HepG2 (cell line): ENCODE measurements around the gene TPPP2. TPM values are rescaled to one million over a fixed set of nuclear protein-coding genes. Genes with fewer than 3 reads are reported as not detected.

Source experiments
- ATAC-seq: fragments of 200-7000 bp; cut with Tn5 transposase; 3 replicates; pipeline ENCODE4 v1.9.1; 2020; ENCODE audit warnings: mild to moderate bottlenecking, moderate library complexity
- BruUV-seq: library from RNA; stranded (reverse); fragments of 400-500 nt; replicated peaks from 2 replicates; lab custom pipeline; 2021; lab: Mats Ljungman, UMichigan
- CTCF ChIA-PET: fragments of 300-600 bp; formaldehyde crosslinking; extraction: SDS; loops from one replicate; lab custom pipeline; 2021; ENCODE audit warnings: low total read pairs, inconsistent platforms, low intra/inter-chr PET ratio; lab: Yijun Ruan, JAX
- POLR2A ChIA-PET: fragments of 350-600 bp; sonication (Branson Sonifier 250); formaldehyde crosslinking; loops from one replicate; lab custom pipeline; 2020; ENCODE audit warnings: antibody characterized with exemption, inconsistent platforms; lab: Yijun Ruan, JAX
- DNase-seq: peaks from one replicate; pipeline ENCODE4 v3.0.0-alpha.2; 2015; ENCODE audit warnings: low spot score
- FAIRE-seq: peaks from 3 replicates; lab custom pipeline; 2011; peaks lifted over from hg19 to GRCh38; lab: Jason Lieb, UNC
- H2AFZ ChIP-seq: one replicate; pipeline ENCODE4 v1.6.1; 2011; ENCODE audit warnings: low read length, inconsistent platforms
- H3K27ac ChIP-seq: fragments of 300-600 bp; 3 replicates; pipeline ENCODE4 v1.8.0; 2011; ENCODE audit warnings: mixed run types, mild to moderate bottlenecking, mixed read lengths, low read length, inconsistent platforms; ENCODE audit not compliant: insufficient read depth; ENCODE audit errors: extremely low read length
- H3K27me3 ChIP-seq, 2 experiments: fragments of 200-600 bp in 1 of 2; 2 replicates in 1 of 2; 3 replicates in 1 of 2; pipeline versions ENCODE4 v1.6.0 to v1.8.0; 2011; ENCODE audit warnings: low read length in 2 of 2, mild to moderate bottlenecking in 2 of 2, moderate library complexity in 2 of 2, inconsistent platforms in 1 of 2; ENCODE audit not compliant: insufficient read depth in 2 of 2, control insufficient read depth in 1 of 2
- H3K36me3 ChIP-seq, 2 experiments: fragments of 200-600 bp in 1 of 2; replicated peaks in 1 of 2; 2 replicates in 1 of 2; 3 replicates in 1 of 2; pipeline versions ENCODE4 v1.5.1 to v1.8.0; 2011; ENCODE audit warnings: low read length in 2 of 2, inconsistent platforms in 1 of 2; ENCODE audit not compliant: insufficient read depth in 2 of 2, control insufficient read depth in 1 of 2
- H3K4me1 ChIP-seq: 2 replicates; pipeline ENCODE4 v1.5.1; 2012; ENCODE audit warnings: low read length, inconsistent platforms; ENCODE audit not compliant: insufficient read depth
- H3K4me2 ChIP-seq: 2 replicates; pipeline ENCODE4 v1.6.0; 2011; ENCODE audit warnings: low read depth, low read length, inconsistent platforms
- H3K4me3 ChIP-seq, 3 experiments: fragments of 200-600 bp in 1 of 3; sonication (generic), shearing (Covaris generic) in 1 of 3; replicated peaks in 1 of 3; 2 replicates each; pipeline ENCODE4 v1.5.1; 2011 to 2016; ENCODE audit warnings: low read length in 3 of 3, inconsistent platforms in 2 of 3, low read depth in 2 of 3, mild to moderate bottlenecking in 2 of 3, control low read depth in 1 of 3, mixed read lengths in 1 of 3; ENCODE audit not compliant: insufficient read depth in 1 of 3
- H3K79me2 ChIP-seq: one replicate; pipeline ENCODE4 v1.6.1; 2011; ENCODE audit warnings: low read length, inconsistent platforms; ENCODE audit not compliant: insufficient read depth
- H3K9ac ChIP-seq: 2 replicates; pipeline ENCODE4 v1.6.0; 2011; ENCODE audit warnings: mild to moderate bottlenecking, low read depth, low read length, inconsistent platforms; ENCODE audit not compliant: insufficient read depth
- H3K9me3 ChIP-seq: 2 replicates; pipeline ENCODE4 v1.5.1; 2012; ENCODE audit warnings: mild to moderate bottlenecking, low read length
- H4K20me1 ChIP-seq: 2 replicates; pipeline ENCODE4 v1.6.0; 2011; ENCODE audit warnings: inconsistent platforms, mild to moderate bottlenecking, low read length, moderate library complexity; ENCODE audit not compliant: insufficient read depth
- AHR ChIP-seq: IDR thresholded peaks from 2 replicates; pipeline ENCODE4 v1.6.1; 2018; ENCODE audit warnings: missing genetic modification reagents, missing compliant biosample characterization
- EED ChIP-seq: sonication (generic); formaldehyde crosslinking; IDR thresholded peaks from 2 replicates; pipeline ENCODE4 v1.5.0; 2020; ENCODE audit warnings: mild to moderate bottlenecking, missing genetic modification reagents
- EP300 ChIP-seq, 3 experiments: sonication (generic) in 1 of 3; formaldehyde crosslinking in 1 of 3; IDR thresholded peaks; 2 replicates each; pipeline versions ENCODE4 v1.5.1 to v1.6.1; 2011 to 2020; ENCODE audit warnings: low read depth in 2 of 3, low read length in 2 of 3, borderline replicate concordance in 1 of 3, improper control_type of control experiment in 1 of 3, mild to moderate bottlenecking in 1 of 3, missing genetic modification reagents in 1 of 3, moderate library complexity in 1 of 3
- ETV5 ChIP-seq: IDR thresholded peaks from 2 replicates; pipeline ENCODE4 v1.6.1; 2018; ENCODE audit warnings: missing biosample characterization, missing genetic modification reagents, inconsistent platforms, borderline replicate concordance
- MED13 ChIP-seq: sonication (generic); formaldehyde crosslinking; IDR thresholded peaks from 2 replicates; pipeline ENCODE4 v1.5.0; 2020; ENCODE audit warnings: missing genetic modification reagents
- SATB2 ChIP-seq: sonication (generic); formaldehyde crosslinking; IDR thresholded peaks from 2 replicates; pipeline ENCODE4 v1.5.0; 2020; ENCODE audit warnings: missing genetic modification reagents
- SRF ChIP-seq: IDR thresholded peaks from 2 replicates; pipeline ENCODE4 v1.6.1; 2011; ENCODE audit warnings: mild to moderate bottlenecking, low read depth, low read length, moderate library complexity
- TBP ChIP-seq: sonication (generic); formaldehyde crosslinking; IDR thresholded peaks from 2 replicates; pipeline ENCODE4 v1.5.0; 2020; ENCODE audit warnings: missing genetic modification reagents
- TBX3 ChIP-seq: fragments of 450-650 bp; IDR thresholded peaks from 2 replicates; pipeline ENCODE4 v1.6.1; 2017; ENCODE audit warnings: antibody characterized with exemption, mild to moderate bottlenecking, inconsistent platforms, borderline replicate concordance
- ZNF552 ChIP-seq: sonication (generic); formaldehyde crosslinking; IDR thresholded peaks from 2 replicates; pipeline ENCODE4 v1.9.0; 2022; ENCODE audit warnings: missing genetic modification reagents, mild to moderate bottlenecking, borderline replicate concordance
- WGBS: methylation state at CpG from one replicate; pipeline ENCODE4 v1.1.6; 2017; ENCODE audit warnings: low lambda C conversion rate; 5-methylcytosine and 5-hydroxymethylcytosine counted together
- in situ Hi-C: cut with HindIII; loops from 2 replicates; pipeline ENCODE4 v1.10.0; 2017; ENCODE audit warnings: low pct_unique_long_range_greater_than_20kb; ENCODE audit not compliant: extremely low pct_ligation_motif_present
- intact Hi-C: fragments of 100-400 bp; cut with micrococcal nuclease; formaldehyde crosslinking; loops from one replicate; pipeline ENCODE4 v1.10.0; 2022; ENCODE audit not compliant: unreplicated experiment
- polyA plus RNA-seq, 8 experiments: library from polyadenylated mRNA; depleted of rRNA in 3 of 8; stranded (reverse) in 7 of 8; unstranded in 1 of 8; fragments of >200 nt; fragmentation: Illumina TruSeq in 4 of 8; extraction: Trizol in 4 of 8; gene quantifications; 2 replicates each; pipeline versions ENCODE4 v1.2.1 to v1.2.3, GENCODE V29; 2011 to 2016; ENCODE audit warnings: low read depth in 4 of 8, missing spikeins in 1 of 8, mixed read lengths in 1 of 8; ENCODE audit not compliant: insufficient read depth in 1 of 8
- total RNA-seq, 5 experiments: library from RNA; depleted of rRNA; stranded (reverse); fragments of >200 nt; fragmentation: Illumina TruSeq; extraction: Trizol; gene quantifications; 2 replicates each; pipeline ENCODE4 v1.2.3, GENCODE V29; 2016; ENCODE audit warnings: low read depth in 1 of 5
- TF ChIP-seq, protein P1 (sequence below): sonication (generic); formaldehyde crosslinking; IDR thresholded peaks from 2 replicates; pipeline ENCODE4 v1.8.0; 2022; ENCODE audit warnings: mild to moderate bottlenecking, missing genetic modification reagents, moderate library complexity
- TF ChIP-seq, protein P2 (sequence below): sonication (generic); formaldehyde crosslinking; IDR thresholded peaks from 2 replicates; pipeline ENCODE4 v1.5.0; 2020; ENCODE audit warnings: missing genetic modification reagents
- TF ChIP-seq, protein P3 (sequence below): sonication (generic); formaldehyde crosslinking; IDR thresholded peaks from 2 replicates; pipeline ENCODE4 v1.4.0; 2020; ENCODE audit warnings: mild to moderate bottlenecking, missing genetic modification reagents, borderline replicate concordance

Gene TPPP2
- total and polyA plus RNA-seq, 2 of the 13 experiments (the other 11 are each of a cell fraction or from before 2014, with no cell fraction given), result 0.58 to 4.2 TPM

DNA sequence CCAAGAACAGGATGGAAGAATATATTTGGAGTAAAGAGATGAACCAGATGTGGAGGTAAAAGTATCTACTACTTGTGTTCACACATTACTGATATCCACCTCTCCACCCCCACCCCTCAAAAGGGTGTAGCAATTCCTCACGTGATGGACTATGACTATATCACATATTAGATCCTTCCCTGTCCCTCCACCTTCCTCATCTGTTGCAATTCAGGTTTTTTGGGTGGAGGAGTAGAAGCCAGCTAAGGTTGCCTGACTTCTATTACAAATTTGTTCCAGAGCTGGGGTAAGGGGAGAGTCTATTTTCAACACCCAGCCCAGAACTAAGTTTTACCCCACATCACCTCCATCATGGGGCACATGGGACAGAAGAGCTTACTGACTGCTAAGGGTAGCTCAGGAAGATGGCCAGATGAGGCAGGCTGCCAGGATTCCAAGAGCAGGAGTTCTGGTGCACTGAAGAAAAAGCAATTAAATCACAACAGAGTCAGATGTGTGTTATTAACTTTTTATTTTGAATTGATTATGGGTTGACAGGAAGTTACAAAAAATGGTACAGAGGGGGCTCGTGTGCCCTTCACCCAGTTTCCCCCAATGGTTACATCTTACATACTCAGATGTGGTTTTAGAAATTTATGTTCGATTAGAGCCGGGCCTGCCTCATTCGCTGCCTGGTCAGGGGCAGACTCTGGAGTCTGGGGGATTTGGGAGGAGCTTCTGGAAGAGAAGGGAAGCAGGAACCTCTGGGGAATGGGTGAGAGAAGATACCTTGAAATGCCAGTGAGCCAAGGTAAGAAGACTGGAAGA lies 2.5 kb downstream of the TPPP2 start:
- TF ChIP-seq EP300 (IDR thresholded peaks at IDR 0.05; ENCODE audit: low read depth in 2 of 2, low read length in 2 of 2), result no peak
- no peak for TF ChIP-seq EP300 (CRISPR knock-in tag; IDR thresholded peaks at IDR 0.05; ENCODE audit: borderline replicate concordance)
- TF ChIP-seq, protein P1, sequence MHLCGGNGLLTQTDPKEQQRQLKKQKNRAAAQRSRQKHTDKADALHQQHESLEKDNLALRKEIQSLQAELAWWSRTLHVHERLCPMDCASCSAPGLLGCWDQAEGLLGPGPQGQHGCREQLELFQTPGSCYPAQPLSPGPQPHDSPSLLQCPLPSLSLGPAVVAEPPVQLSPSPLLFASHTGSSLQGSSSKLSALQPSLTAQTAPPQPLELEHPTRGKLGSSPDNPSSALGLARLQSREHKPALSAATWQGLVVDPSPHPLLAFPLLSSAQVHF (CRISPR knock-in tag), result no peak
- no peak for TF ChIP-seq SRF
- H4K20me1 ChIP-seq, result no peaks in the 10 kb centered on the region
- in situ Hi-C loops, result no loop called here
- FAIRE-seq, result no peak
- WGBS, result 54% methylated on average over 5 of the region's 5 CpGs
- BruUV-seq, result no TSS peak
- H3K36me3 ChIP-seq, result no peaks in the 10 kb centered on the region
- POLR2A ChIA-PET, result interaction anchor here (1.3 kb wide), 1 partner anchor 8 kb away, joined by 4 read pairs; the partner anchor contains the start of gene NDRG2
- CTCF ChIA-PET, result no interaction called here
- no peaks in the 10 kb centered on the region; a peak in 1 of 5 replicates for H3K27me3 ChIP-seq
- H2AFZ ChIP-seq, result no peak overlapping the region
- no peak overlapping the region for H3K9ac ChIP-seq
- no peak overlapping the region for H3K27ac ChIP-seq
- no peak for ATAC-seq
- no peak for DNase-seq
- H3K79me2 ChIP-seq, result no peaks in the 10 kb centered on the region
- no peaks in the 10 kb centered on the region for H3K9me3 ChIP-seq
- intact Hi-C loops, result no loop called here
- H3K4me1 ChIP-seq, result peaks cover 16% of the 10 kb centered on the region
- H3K4me2 ChIP-seq, result no peak overlapping the region
- H3K4me3 ChIP-seq, result no peak overlapping the region

DNA sequence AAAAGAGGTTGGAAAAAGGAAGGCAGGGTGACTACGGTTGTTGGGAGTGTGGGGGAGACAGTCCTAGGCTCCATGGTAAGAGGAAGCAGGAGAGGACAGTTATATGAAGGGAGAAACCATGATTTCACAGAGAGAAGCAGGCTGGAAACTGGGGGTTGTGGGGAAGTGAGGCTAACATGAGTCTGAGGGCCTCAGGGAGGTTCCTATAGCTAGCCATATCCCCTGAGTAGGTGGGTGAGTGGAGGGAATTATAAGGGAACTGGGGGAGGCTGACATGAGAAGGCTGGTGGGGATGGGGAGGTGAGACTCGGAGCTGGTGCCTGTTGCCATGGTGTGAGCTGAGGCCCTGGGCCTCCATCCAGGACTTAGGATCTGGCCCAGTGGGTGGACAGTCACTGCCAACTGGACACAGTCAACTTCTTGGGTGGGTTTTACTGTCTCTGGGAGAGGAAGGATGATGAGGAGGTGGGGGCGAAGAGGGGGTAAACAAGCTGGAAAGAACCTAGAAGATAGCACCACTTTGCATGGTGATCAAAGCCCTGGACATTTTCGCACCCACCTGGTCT lies 3.2 kb downstream of the TPPP2 start:
- POLR2A ChIA-PET, result interaction anchor here (1.3 kb wide), 1 partner anchor 8 kb away, joined by 4 read pairs; the partner anchor contains the start of gene NDRG2
- in situ Hi-C loops (no loop called here), intact Hi-C loops (no loop called here)
- Histone ChIP-seq H3K27me3 (no peaks in the 10 kb centered on the region; a peak in 1 of 5 replicates), H3K4me3 (no peak overlapping the region), H3K4me2 (no peak overlapping the region), H4K20me1 (no peaks in the 10 kb centered on the region), H3K4me1 (peaks cover 20% of the 10 kb centered on the region), H3K36me3 (no peaks in the 10 kb centered on the region), H3K27ac (no peak overlapping the region), H2AFZ (no peak overlapping the region), H3K9me3 (no peaks in the 10 kb centered on the region), H3K9ac (no peak overlapping the region), H3K79me2 (no peaks in the 10 kb centered on the region)
- no peak for FAIRE-seq
- 77% methylated on average over 4 of the region's 4 CpGs for WGBS
- BruUV-seq, result no TSS peak
- DNase-seq, result no peak
- CTCF ChIA-PET, result no interaction called here
- ATAC-seq, result no peak
- no peak for TF ChIP-seq AHR (CRISPR knock-in tag)
- TF ChIP-seq, protein P2, sequence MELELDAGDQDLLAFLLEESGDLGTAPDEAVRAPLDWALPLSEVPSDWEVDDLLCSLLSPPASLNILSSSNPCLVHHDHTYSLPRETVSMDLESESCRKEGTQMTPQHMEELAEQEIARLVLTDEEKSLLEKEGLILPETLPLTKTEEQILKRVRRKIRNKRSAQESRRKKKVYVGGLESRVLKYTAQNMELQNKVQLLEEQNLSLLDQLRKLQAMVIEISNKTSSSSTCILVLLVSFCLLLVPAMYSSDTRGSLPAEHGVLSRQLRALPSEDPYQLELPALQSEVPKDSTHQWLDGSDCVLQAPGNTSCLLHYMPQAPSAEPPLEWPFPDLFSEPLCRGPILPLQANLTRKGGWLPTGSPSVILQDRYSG (CRISPR knock-in tag), result no peak
- no peak for TF ChIP-seq EED (CRISPR knock-in tag)
- TF ChIP-seq TBP (CRISPR knock-in tag), result no peak
- TF ChIP-seq ZNF552, result no peak
- TF ChIP-seq SATB2 (CRISPR knock-in tag), result no peak
- TF ChIP-seq, protein P3, sequence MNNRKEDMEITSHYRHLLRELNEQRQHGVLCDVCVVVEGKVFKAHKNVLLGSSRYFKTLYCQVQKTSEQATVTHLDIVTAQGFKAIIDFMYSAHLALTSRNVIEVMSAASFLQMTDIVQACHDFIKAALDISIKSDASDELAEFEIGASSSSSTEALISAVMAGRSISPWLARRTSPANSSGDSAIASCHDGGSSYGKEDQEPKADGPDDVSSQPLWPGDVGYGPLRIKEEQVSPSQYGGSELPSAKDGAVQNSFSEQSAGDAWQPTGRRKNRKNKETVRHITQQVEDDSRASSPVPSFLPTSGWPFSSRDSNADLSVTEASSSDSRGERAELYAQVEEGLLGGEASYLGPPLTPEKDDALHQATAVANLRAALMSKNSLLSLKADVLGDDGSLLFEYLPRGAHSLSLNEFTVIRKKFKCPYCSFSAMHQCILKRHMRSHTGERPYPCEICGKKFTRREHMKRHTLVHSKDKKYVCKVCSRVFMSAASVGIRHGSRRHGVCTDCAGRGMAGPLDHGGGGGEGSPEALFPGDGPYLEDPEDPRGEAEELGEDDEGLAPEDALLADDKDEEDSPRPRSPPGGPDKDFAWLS, result no peak
- TF ChIP-seq TBX3, result no peak
- no peak for TF ChIP-seq MED13 (CRISPR knock-in tag)
- no peak for TF ChIP-seq ETV5 (CRISPR knock-in tag)
